Adrenal gland (tissue), 5 donors: ENCODE data around the gene GRP.

Source experiments
- POLR2A ChIP-seq, 2 donors: fragments of 450-650 bp; IDR thresholded peaks; one replicate each; pipeline ENCODE4 v1.6.1; 2017; ENCODE audit warnings: antibody characterized with exemption in 2 of 2, mild to moderate bottlenecking in 2 of 2, moderate library complexity in 1 of 2
- TF ChIP-seq, protein P1 (sequence below), 6 experiments: fragments of 450-650 bp in 4 of 6; fragments of 200-600 bp in 2 of 6; sonication (generic) in 1 of 6; IDR thresholded peaks; 1 replicate in 5 of 6; 2 replicates in 1 of 6; pipeline versions ENCODE4 v1.5.1 to v1.8.0; 2016 to 2021; ENCODE audit warnings: antibody characterized with exemption in 6 of 6, mild to moderate bottlenecking in 2 of 6, moderate library complexity in 1 of 6
- donor health status: DM: no; HTN: no; CAD: no.

GRCh38 chr18:59177485-59177884 is 42.5 kb upstream of the GRP start:
- TF ChIP-seq, protein P1, sequence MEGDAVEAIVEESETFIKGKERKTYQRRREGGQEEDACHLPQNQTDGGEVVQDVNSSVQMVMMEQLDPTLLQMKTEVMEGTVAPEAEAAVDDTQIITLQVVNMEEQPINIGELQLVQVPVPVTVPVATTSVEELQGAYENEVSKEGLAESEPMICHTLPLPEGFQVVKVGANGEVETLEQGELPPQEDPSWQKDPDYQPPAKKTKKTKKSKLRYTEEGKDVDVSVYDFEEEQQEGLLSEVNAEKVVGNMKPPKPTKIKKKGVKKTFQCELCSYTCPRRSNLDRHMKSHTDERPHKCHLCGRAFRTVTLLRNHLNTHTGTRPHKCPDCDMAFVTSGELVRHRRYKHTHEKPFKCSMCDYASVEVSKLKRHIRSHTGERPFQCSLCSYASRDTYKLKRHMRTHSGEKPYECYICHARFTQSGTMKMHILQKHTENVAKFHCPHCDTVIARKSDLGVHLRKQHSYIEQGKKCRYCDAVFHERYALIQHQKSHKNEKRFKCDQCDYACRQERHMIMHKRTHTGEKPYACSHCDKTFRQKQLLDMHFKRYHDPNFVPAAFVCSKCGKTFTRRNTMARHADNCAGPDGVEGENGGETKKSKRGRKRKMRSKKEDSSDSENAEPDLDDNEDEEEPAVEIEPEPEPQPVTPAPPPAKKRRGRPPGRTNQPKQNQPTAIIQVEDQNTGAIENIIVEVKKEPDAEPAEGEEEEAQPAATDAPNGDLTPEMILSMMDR (IDR thresholded peaks at IDR 0.05) = no peak
- TF ChIP-seq POLR2A (IDR thresholded peaks at IDR 0.05) = no peak
